ENCODE measurements around the gene CAMK1. TPM values are rescaled to one million over a fixed set of nuclear protein-coding genes. Genes with fewer than 3 reads are reported as not detected.

The CAMK1 gene
- polyA plus RNA-seq, 1 donor (not counting 4 experiments of a cell fraction or from before 2014, with no cell fraction given): 2.3 TPM

DNA sequence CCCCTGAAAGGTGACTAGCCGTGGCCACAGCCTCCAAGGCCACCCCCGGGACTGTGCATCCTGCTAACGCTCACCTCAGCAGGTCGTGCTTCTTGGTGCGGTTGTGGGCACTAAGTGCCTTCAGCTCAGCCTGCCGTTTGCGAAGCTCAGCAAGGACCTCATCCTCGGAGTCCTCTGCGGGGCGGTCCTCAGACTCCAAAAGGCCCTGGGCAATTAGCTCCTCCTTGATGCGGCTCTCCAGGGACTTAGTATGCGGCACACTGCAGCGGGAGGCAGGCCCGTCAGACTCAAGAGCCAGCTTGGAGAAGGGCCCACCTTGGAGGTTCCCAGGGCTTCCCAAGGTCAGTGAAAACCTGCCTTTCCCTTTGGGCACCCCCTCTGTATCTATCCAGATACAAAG, 14.2 kb upstream of the CAMK1 start:
- Histone ChIP-seq H3K36me3 (ENCODE audit: control insufficient read depth in 2 of 2, extremely low read depth in 1 of 2, insufficient read depth in 2 of 2, low read length in 2 of 2) (peaks cover 26 to 29% of the 10 kb centered on the region in 2 experiments), H3K9ac (ENCODE audit: control insufficient read depth, extremely low read depth, insufficient read depth, low read length) (no peak overlapping the region), H3K9me3 (ENCODE audit: control insufficient read depth, low read depth, low read length) (no peaks in the 10 kb centered on the region), H2AFZ (ENCODE audit: control insufficient read depth, low read length) (no peak overlapping the region), H4K20me1 (ENCODE audit: control insufficient read depth, extremely low read depth, insufficient read depth, low read length) (no peaks in the 10 kb centered on the region), H3K79me2 (ENCODE audit: control insufficient read depth, insufficient read depth, low read length) (no peaks in the 10 kb centered on the region), H3K4me2 (ENCODE audit: control insufficient read depth, extremely low read depth, insufficient read depth, low read depth, low read length) (no peak overlapping the region), H3K27ac (ENCODE audit: control insufficient read depth, insufficient read depth, low read length) (no peak overlapping the region), H3K27me3 (ENCODE audit: control insufficient read depth, extremely low read depth, insufficient read depth, low read length) (no peaks in the 10 kb centered on the region), H3K4me1 (ENCODE audit: control insufficient read depth, extremely low read depth, insufficient read depth, low read length) (no peaks in the 10 kb centered on the region), H3K9me1 (ENCODE audit: control insufficient read depth, extremely low read depth, insufficient read depth, low read length) (no peaks in the 10 kb centered on the region), H3K4me3 (ENCODE audit: control insufficient read depth in 2 of 3, extremely low read depth in 1 of 3, insufficient read depth in 2 of 3, low read depth in 1 of 3, low read length in 3 of 3) (no peak overlapping the region)
- TF ChIP-seq CTCF (optimal IDR thresholded peaks at IDR 0.05 in 1 of 3, IDR thresholded peaks at IDR 0.05 in 1 of 3, conservative IDR thresholded peaks at IDR 0.05 in 1 of 3; ENCODE audit: extremely low read depth in 1 of 3, insufficient read depth in 2 of 3, low read length in 3 of 3) (no peak), EZH2 (IDR thresholded peaks at IDR 0.05; ENCODE audit: low read length) (no peak)
- FAIRE-seq (no peak), DNase-seq (ENCODE audit: low read depth, low spot score) (no peak)
- dilution Hi-C loops (cut with MboI; ENCODE audit: extremely low pct_ligation_motif_present, low sequenced_read_pairs): no loop called here

- Histone ChIP-seq H3K9me3 (ENCODE audit: control insufficient read depth, low read depth, low read length) (no peaks in the 10 kb centered on the region), H2AFZ (ENCODE audit: control insufficient read depth, low read length) (no peak overlapping the region), H3K4me3 (ENCODE audit: control insufficient read depth in 2 of 3, extremely low read depth in 1 of 3, insufficient read depth in 2 of 3, low read depth in 1 of 3, low read length in 3 of 3) (no peak overlapping the region), H3K9ac (ENCODE audit: control insufficient read depth, extremely low read depth, insufficient read depth, low read length) (no peak overlapping the region), H3K4me2 (ENCODE audit: control insufficient read depth, extremely low read depth, insufficient read depth, low read depth, low read length) (no peak overlapping the region), H3K27ac (ENCODE audit: control insufficient read depth, insufficient read depth, low read length) (no peak overlapping the region), H3K9me1 (ENCODE audit: control insufficient read depth, extremely low read depth, insufficient read depth, low read length) (no peaks in the 10 kb centered on the region), H3K4me1 (ENCODE audit: control insufficient read depth, extremely low read depth, insufficient read depth, low read length) (peaks cover 2% of the 10 kb centered on the region), H3K79me2 (ENCODE audit: control insufficient read depth, insufficient read depth, low read length) (no peaks in the 10 kb centered on the region), H4K20me1 (ENCODE audit: control insufficient read depth, extremely low read depth, insufficient read depth, low read length) (no peaks in the 10 kb centered on the region), H3K36me3 (ENCODE audit: control insufficient read depth in 2 of 2, extremely low read depth in 1 of 2, insufficient read depth in 2 of 2, low read length in 2 of 2) (peaks cover 27 to 28% of the 10 kb centered on the region in 2 experiments), H3K27me3 (ENCODE audit: control insufficient read depth, extremely low read depth, insufficient read depth, low read length) (no peaks in the 10 kb centered on the region)
- dilution Hi-C loops (cut with MboI; ENCODE audit: extremely low pct_ligation_motif_present, low sequenced_read_pairs): no loop called here
- TF ChIP-seq CTCF (optimal IDR thresholded peaks at IDR 0.05 in 1 of 3, IDR thresholded peaks at IDR 0.05 in 1 of 3, conservative IDR thresholded peaks at IDR 0.05 in 1 of 3; ENCODE audit: extremely low read depth in 1 of 3, insufficient read depth in 2 of 3, low read length in 3 of 3): peak in 1 of 3 experiments; percentile 22
- no peak for TF ChIP-seq EZH2 (IDR thresholded peaks at IDR 0.05; ENCODE audit: low read length)
- DNase-seq (ENCODE audit: low read depth, low spot score) (no peak), FAIRE-seq (no peak)
Measured at GRCh38 chr3:9782770-9783169, 13.0 kb upstream of the CAMK1 start.
